ENCODE results near the gene PCDHA5.
"Not testable (repeated sequence)": the region's sequence is repeated elsewhere in the genome, so short reads cannot be mapped to it uniquely, and the experiment has no call there.

- TF ChIP-seq POLR2A, CTCF (IDR thresholded peaks at IDR 0.05): not testable (repeated sequence)
Measured at GRCh38 chr5:140848139-140849102, 27.0 kb downstream of the PCDHA5 start, which contains the start of gene PCDHA9.

All from body of pancreas (tissue), 4 donors.